ENCODE results near the gene REST.
"Not testable (repeated sequence)": the region's sequence is repeated elsewhere in the genome, so short reads cannot be mapped to it uniquely, and the experiment has no call there.

DNA sequence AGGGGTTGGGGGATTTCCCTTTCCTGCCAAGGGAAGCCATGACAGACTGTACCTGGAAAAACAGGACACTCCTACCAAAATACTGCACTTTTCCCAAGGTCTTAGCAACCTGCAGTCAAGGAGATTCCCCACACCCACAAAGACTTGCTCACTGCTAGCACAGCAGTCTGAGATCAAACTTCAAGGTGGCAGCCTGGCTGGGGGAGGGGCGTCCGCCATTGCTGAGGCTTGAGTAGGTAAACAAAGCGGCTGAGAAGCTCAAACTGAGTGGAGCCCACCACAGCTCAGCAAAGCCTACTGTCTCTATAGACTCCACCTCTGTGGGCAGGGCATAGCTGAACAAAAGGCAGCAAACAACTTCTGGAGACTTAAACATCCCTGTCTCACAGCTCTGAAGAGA, 23.2 kb upstream of the REST start:
- TF ChIP-seq, protein P1, sequence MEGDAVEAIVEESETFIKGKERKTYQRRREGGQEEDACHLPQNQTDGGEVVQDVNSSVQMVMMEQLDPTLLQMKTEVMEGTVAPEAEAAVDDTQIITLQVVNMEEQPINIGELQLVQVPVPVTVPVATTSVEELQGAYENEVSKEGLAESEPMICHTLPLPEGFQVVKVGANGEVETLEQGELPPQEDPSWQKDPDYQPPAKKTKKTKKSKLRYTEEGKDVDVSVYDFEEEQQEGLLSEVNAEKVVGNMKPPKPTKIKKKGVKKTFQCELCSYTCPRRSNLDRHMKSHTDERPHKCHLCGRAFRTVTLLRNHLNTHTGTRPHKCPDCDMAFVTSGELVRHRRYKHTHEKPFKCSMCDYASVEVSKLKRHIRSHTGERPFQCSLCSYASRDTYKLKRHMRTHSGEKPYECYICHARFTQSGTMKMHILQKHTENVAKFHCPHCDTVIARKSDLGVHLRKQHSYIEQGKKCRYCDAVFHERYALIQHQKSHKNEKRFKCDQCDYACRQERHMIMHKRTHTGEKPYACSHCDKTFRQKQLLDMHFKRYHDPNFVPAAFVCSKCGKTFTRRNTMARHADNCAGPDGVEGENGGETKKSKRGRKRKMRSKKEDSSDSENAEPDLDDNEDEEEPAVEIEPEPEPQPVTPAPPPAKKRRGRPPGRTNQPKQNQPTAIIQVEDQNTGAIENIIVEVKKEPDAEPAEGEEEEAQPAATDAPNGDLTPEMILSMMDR (IDR thresholded peaks at IDR 0.05; ENCODE audit: insufficient read depth, low read length) = not testable (repeated sequence)
- TF ChIP-seq, protein P2, sequence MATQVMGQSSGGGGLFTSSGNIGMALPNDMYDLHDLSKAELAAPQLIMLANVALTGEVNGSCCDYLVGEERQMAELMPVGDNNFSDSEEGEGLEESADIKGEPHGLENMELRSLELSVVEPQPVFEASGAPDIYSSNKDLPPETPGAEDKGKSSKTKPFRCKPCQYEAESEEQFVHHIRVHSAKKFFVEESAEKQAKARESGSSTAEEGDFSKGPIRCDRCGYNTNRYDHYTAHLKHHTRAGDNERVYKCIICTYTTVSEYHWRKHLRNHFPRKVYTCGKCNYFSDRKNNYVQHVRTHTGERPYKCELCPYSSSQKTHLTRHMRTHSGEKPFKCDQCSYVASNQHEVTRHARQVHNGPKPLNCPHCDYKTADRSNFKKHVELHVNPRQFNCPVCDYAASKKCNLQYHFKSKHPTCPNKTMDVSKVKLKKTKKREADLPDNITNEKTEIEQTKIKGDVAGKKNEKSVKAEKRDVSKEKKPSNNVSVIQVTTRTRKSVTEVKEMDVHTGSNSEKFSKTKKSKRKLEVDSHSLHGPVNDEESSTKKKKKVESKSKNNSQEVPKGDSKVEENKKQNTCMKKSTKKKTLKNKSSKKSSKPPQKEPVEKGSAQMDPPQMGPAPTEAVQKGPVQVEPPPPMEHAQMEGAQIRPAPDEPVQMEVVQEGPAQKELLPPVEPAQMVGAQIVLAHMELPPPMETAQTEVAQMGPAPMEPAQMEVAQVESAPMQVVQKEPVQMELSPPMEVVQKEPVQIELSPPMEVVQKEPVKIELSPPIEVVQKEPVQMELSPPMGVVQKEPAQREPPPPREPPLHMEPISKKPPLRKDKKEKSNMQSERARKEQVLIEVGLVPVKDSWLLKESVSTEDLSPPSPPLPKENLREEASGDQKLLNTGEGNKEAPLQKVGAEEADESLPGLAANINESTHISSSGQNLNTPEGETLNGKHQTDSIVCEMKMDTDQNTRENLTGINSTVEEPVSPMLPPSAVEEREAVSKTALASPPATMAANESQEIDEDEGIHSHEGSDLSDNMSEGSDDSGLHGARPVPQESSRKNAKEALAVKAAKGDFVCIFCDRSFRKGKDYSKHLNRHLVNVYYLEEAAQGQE (IDR thresholded peaks at IDR 0.05; ENCODE audit: insufficient replicate concordance, low read depth) = not testable (repeated sequence)

All from HL-60 (cell line).